ENCODE data around the gene USP13.

USP13 gene

GRCh38 chr3:179608931-179609720 lies 43.7 kb upstream of the USP13 start:
- TF ChIP-seq NFIC (IDR thresholded peaks at IDR 0.05) (no peak), MAX (IDR thresholded peaks at IDR 0.05) (no peak), TAF1 (IDR thresholded peaks at IDR 0.05; ENCODE audit: low read depth) (no peak), EGR1 (IDR thresholded peaks at IDR 0.05) (no peak), REST (IDR thresholded peaks at IDR 0.05; ENCODE audit: low read depth) (no peak), USF1 (IDR thresholded peaks at IDR 0.05) (no peak)

- TF ChIP-seq YY1 (IDR thresholded peaks at IDR 0.05; ENCODE audit: low read depth): no peak
- TF ChIP-seq FOXM1 (IDR thresholded peaks at IDR 0.05; ENCODE audit: borderline replicate concordance, low read depth): no peak
- no peak for TF ChIP-seq EP300 (IDR thresholded peaks at IDR 0.05; ENCODE audit: borderline replicate concordance)
- TF ChIP-seq USF1 (IDR thresholded peaks at IDR 0.05): no peak
- TF ChIP-seq CREB1 (IDR thresholded peaks at IDR 0.05; ENCODE audit: low read depth): no peak
- no peak for TF ChIP-seq CEBPB (IDR thresholded peaks at IDR 0.05)
- no peak for TF ChIP-seq NFIC (IDR thresholded peaks at IDR 0.05)
- TF ChIP-seq EGR1 (IDR thresholded peaks at IDR 0.05): no peak
- no peak for TF ChIP-seq TCF12 (IDR thresholded peaks at IDR 0.05; ENCODE audit: low read depth)
- no peak for TF ChIP-seq ZBTB7A (IDR thresholded peaks at IDR 0.05; ENCODE audit: low read depth)
- TF ChIP-seq TEAD4 (IDR thresholded peaks at IDR 0.05): no peak
- TF ChIP-seq TAF1 (IDR thresholded peaks at IDR 0.05; ENCODE audit: low read depth): no peak
- TF ChIP-seq RAD21 (IDR thresholded peaks at IDR 0.05; ENCODE audit: low read depth): no peak
- no peak for TF ChIP-seq REST (IDR thresholded peaks at IDR 0.05; ENCODE audit: low read depth)
- no peak for TF ChIP-seq MAX (IDR thresholded peaks at IDR 0.05)
These were observed 42.8 kb upstream of the USP13 start for GRCh38 chr3:179610066-179610465.

DNA sequence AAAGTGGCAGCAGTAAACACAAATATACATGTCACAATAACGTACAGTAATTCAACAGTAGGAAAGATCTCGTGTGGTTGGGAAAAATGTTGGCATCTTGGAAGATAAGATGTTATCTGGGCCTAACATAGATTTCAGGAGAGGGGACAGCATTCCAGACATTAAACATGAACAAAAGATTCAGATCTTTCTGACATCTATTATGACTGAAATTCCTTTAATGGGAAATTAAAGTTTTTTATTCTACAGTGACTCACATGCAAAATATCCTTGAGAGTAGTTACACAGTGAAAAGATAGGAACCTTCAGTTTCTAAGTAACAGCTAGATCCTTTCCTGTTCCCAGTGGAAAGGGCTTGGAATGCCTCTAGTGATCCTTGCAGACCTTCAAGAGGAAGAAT lies 39.0 kb upstream of the USP13 start:
- TF ChIP-seq EGR1 (IDR thresholded peaks at IDR 0.05) (no peak), CREB1 (IDR thresholded peaks at IDR 0.05; ENCODE audit: low read depth) (no peak), TCF12 (IDR thresholded peaks at IDR 0.05; ENCODE audit: low read depth) (no peak), EP300 (IDR thresholded peaks at IDR 0.05; ENCODE audit: borderline replicate concordance) (no peak), ZBTB7A (IDR thresholded peaks at IDR 0.05; ENCODE audit: low read depth) (no peak), CEBPB (IDR thresholded peaks at IDR 0.05) (no peak), NFIC (IDR thresholded peaks at IDR 0.05) (no peak), YY1 (IDR thresholded peaks at IDR 0.05; ENCODE audit: low read depth) (no peak), USF1 (IDR thresholded peaks at IDR 0.05) (no peak), RAD21 (IDR thresholded peaks at IDR 0.05; ENCODE audit: low read depth) (no peak), TEAD4 (IDR thresholded peaks at IDR 0.05) (no peak), MAX (IDR thresholded peaks at IDR 0.05) (no peak), FOXM1 (IDR thresholded peaks at IDR 0.05; ENCODE audit: borderline replicate concordance, low read depth) (no peak), TAF1 (IDR thresholded peaks at IDR 0.05; ENCODE audit: low read depth) (no peak)

- no peak for TF ChIP-seq CEBPB (IDR thresholded peaks at IDR 0.05)
- TF ChIP-seq ZBTB7A (IDR thresholded peaks at IDR 0.05; ENCODE audit: low read depth): no peak
- no peak for TF ChIP-seq NFIC (IDR thresholded peaks at IDR 0.05)
- no peak for TF ChIP-seq EGR1 (IDR thresholded peaks at IDR 0.05)
- TF ChIP-seq EP300 (IDR thresholded peaks at IDR 0.05; ENCODE audit: borderline replicate concordance): no peak
- no peak for TF ChIP-seq TAF1 (IDR thresholded peaks at IDR 0.05; ENCODE audit: low read depth)
- TF ChIP-seq YY1 (IDR thresholded peaks at IDR 0.05; ENCODE audit: low read depth): no peak
- no peak for TF ChIP-seq RAD21 (IDR thresholded peaks at IDR 0.05; ENCODE audit: low read depth)
- no peak for TF ChIP-seq TEAD4 (IDR thresholded peaks at IDR 0.05)
- no peak for TF ChIP-seq FOXM1 (IDR thresholded peaks at IDR 0.05; ENCODE audit: borderline replicate concordance, low read depth)
- TF ChIP-seq USF1 (IDR thresholded peaks at IDR 0.05): no peak
- no peak for TF ChIP-seq TCF12 (IDR thresholded peaks at IDR 0.05; ENCODE audit: low read depth)
- TF ChIP-seq CREB1 (IDR thresholded peaks at IDR 0.05; ENCODE audit: low read depth): no peak
- no peak for TF ChIP-seq REST (IDR thresholded peaks at IDR 0.05; ENCODE audit: low read depth)
- TF ChIP-seq MAX (IDR thresholded peaks at IDR 0.05): no peak
These were observed 37.2 kb upstream of the USP13 start for GRCh38 chr3:179615458-179616173.

Measured in Ishikawa (cell line).